ENCODE data around the gene RWDD3.

Gene RWDD3

DNA sequence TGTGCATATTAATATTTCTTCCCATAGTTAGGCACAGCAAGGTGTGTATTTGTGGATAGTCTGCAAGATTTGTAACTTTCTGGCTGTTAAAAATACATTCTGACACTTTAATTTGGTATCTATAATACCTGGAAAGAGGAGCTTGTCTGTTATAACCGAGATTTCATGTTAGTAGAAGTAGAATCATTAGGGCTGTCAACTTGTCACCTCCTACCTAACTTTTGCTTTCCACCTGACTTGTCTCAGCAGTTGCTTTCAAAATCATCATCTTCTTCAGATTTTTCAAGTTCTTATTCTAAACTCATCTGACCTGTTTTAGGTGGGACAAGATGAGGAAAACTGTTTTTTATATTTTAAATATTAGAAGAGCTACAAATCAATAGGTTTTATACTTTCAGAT is 11.0 kb downstream of the RWDD3 start:
- H3K27ac ChIP-seq = no peak overlapping the region
- no peaks in the 10 kb centered on the region for H3K4me1 ChIP-seq
- H3K27me3 ChIP-seq (ENCODE audit: control insufficient read depth, insufficient read depth, low read length) = no peaks in the 10 kb centered on the region
- no peaks in the 10 kb centered on the region for H3K9me3 ChIP-seq (ENCODE audit: control insufficient read depth, low read length)
- H3K9ac ChIP-seq = no peak overlapping the region
- TF ChIP-seq, protein P1, sequence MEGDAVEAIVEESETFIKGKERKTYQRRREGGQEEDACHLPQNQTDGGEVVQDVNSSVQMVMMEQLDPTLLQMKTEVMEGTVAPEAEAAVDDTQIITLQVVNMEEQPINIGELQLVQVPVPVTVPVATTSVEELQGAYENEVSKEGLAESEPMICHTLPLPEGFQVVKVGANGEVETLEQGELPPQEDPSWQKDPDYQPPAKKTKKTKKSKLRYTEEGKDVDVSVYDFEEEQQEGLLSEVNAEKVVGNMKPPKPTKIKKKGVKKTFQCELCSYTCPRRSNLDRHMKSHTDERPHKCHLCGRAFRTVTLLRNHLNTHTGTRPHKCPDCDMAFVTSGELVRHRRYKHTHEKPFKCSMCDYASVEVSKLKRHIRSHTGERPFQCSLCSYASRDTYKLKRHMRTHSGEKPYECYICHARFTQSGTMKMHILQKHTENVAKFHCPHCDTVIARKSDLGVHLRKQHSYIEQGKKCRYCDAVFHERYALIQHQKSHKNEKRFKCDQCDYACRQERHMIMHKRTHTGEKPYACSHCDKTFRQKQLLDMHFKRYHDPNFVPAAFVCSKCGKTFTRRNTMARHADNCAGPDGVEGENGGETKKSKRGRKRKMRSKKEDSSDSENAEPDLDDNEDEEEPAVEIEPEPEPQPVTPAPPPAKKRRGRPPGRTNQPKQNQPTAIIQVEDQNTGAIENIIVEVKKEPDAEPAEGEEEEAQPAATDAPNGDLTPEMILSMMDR (IDR thresholded peaks at IDR 0.05) = no peak
- H3K36me3 ChIP-seq (ENCODE audit: control insufficient read depth, insufficient read depth, low read length) = no peaks in the 10 kb centered on the region
- H2AFZ ChIP-seq = no peak overlapping the region
- no peak overlapping the region for H3K4me3 ChIP-seq (ENCODE audit: low read depth, low read length)
- no peaks in the 10 kb centered on the region for H3K79me2 ChIP-seq
- H3K4me2 ChIP-seq (ENCODE audit: low read length) = no peak overlapping the region

DNA sequence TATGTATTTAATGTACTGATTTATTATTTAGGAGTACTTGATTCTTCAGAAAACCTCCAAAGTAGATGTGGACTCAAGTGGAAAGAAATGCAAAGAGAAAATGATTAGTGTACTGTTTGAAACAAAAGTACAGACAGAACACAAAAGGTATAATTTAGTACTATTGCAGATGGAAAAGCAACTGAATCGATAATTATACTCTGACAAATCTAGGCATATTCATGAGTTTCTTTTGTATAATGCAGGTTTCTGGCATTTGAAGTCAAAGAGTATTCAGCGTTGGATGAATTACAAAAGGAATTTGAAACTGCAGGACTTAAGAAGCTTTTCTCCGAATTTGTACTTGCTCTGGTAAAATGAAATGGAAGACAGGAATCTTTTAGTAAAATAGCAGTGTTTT is 12.5 kb downstream of the RWDD3 start:
- Histone ChIP-seq H3K4me2 (ENCODE audit: low read length) (no peak overlapping the region), H2AFZ (no peak overlapping the region), H3K4me3 (ENCODE audit: low read depth, low read length) (no peak overlapping the region), H3K27me3 (ENCODE audit: control insufficient read depth, insufficient read depth, low read length) (no peaks in the 10 kb centered on the region), H3K9ac (no peak overlapping the region), H3K79me2 (no peaks in the 10 kb centered on the region), H3K4me1 (no peaks in the 10 kb centered on the region), H3K9me3 (ENCODE audit: control insufficient read depth, low read length) (no peaks in the 10 kb centered on the region), H3K27ac (no peak overlapping the region), H3K36me3 (ENCODE audit: control insufficient read depth, insufficient read depth, low read length) (no peaks in the 10 kb centered on the region)
- TF ChIP-seq, protein P1 (IDR thresholded peaks at IDR 0.05) = no peak

DNA sequence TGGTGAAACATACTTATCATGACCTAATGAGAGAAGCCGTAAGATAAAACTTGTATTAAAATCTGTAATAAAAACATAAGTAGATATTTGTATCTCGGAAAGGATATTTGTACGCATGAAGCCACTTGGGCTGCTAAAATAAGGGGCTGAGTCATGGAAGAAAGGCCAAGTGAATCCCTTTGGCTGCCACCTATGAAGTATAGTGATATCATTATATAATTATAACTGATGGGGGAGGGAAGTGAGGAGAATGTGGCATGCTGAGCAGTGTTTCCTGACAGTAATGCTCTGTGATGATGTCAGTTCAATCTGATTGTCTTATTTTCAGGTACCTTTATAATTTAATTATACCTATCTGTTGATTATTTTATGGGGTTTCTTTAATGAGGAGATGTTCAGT is 13.6 kb downstream of the RWDD3 start:
- Histone ChIP-seq H3K9ac (no peak overlapping the region), H2AFZ (no peak overlapping the region), H3K79me2 (no peaks in the 10 kb centered on the region), H3K4me1 (no peaks in the 10 kb centered on the region), H3K4me3 (ENCODE audit: low read depth, low read length) (no peak overlapping the region), H3K36me3 (ENCODE audit: control insufficient read depth, insufficient read depth, low read length) (no peaks in the 10 kb centered on the region), H3K27ac (no peak overlapping the region), H3K27me3 (ENCODE audit: control insufficient read depth, insufficient read depth, low read length) (no peaks in the 10 kb centered on the region), H3K9me3 (ENCODE audit: control insufficient read depth, low read length) (no peaks in the 10 kb centered on the region), H3K4me2 (ENCODE audit: low read length) (no peak overlapping the region)
- TF ChIP-seq, protein P1 (IDR thresholded peaks at IDR 0.05) = no peak

DNA sequence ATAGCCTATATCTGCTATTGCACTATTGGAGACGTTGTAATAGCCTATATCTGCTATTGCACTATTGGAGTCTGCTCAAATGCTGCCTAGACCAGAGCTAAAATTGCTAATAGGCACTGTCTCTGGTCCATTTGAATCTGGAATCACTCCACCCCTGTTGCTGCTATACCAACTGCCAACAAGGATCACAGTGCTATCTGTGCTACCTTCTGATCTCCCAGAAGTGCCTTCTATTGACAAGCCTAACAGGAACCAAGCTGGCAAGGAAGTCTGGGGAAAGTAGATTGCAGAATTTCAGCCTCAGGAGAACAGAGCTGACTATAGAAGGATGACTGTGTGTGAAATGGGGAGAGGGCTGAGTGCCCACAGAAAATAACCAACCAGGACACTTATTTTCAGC is 15.9 kb downstream of the RWDD3 start:
- Histone ChIP-seq H3K4me2 (ENCODE audit: low read length) (no peak overlapping the region), H3K27me3 (ENCODE audit: control insufficient read depth, insufficient read depth, low read length) (no peaks in the 10 kb centered on the region), H3K4me1 (no peaks in the 10 kb centered on the region), H3K36me3 (ENCODE audit: control insufficient read depth, insufficient read depth, low read length) (no peaks in the 10 kb centered on the region), H3K27ac (no peak overlapping the region), H3K4me3 (ENCODE audit: low read depth, low read length) (no peak overlapping the region), H3K79me2 (no peaks in the 10 kb centered on the region), H2AFZ (no peak overlapping the region), H3K9ac (no peak overlapping the region), H3K9me3 (ENCODE audit: control insufficient read depth, low read length) (no peaks in the 10 kb centered on the region)
- TF ChIP-seq, protein P1 (IDR thresholded peaks at IDR 0.05) = no peak

DNA sequence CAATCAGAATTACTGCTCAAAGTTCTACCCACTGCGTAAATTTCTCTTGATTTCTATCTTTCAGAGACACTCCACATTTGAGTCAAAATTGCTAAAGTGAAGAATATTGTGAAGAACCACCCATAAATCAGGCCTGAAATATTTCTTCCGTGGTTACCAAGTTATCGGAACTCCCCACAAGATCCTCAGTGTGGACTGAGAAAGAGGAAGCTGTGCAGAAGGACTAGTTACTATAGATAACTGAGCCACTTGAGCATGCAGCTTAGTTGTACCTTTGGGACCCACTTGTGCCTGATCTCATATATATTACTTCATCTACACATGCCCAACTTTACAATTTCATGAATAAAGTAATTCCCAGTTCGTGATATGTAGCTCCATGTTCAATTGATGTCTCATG is 18.4 kb downstream of the RWDD3 start:
- Histone ChIP-seq H3K4me2 (ENCODE audit: low read length) (no peak overlapping the region), H3K9ac (no peak overlapping the region)

More for the DNA sequence above, 18.4 kb downstream of the RWDD3 start:
- H2AFZ ChIP-seq = no peak overlapping the region
- TF ChIP-seq, protein P1 (IDR thresholded peaks at IDR 0.05) = no peak
- no peak overlapping the region for H3K4me3 ChIP-seq (ENCODE audit: low read depth, low read length)
- no peaks in the 10 kb centered on the region for H3K4me1 ChIP-seq
- H3K27ac ChIP-seq = no peak overlapping the region
- no peaks in the 10 kb centered on the region for H3K27me3 ChIP-seq (ENCODE audit: control insufficient read depth, insufficient read depth, low read length)
- H3K79me2 ChIP-seq = no peaks in the 10 kb centered on the region
- H3K36me3 ChIP-seq (ENCODE audit: control insufficient read depth, insufficient read depth, low read length) = no peaks in the 10 kb centered on the region
- no peaks in the 10 kb centered on the region for H3K9me3 ChIP-seq (ENCODE audit: control insufficient read depth, low read length)
